H1 (cell line): ENCODE data around the gene HORMAD2. TPM values are rescaled to one million over a fixed set of nuclear protein-coding genes. Genes with fewer than 3 reads are reported as not detected.

Experiments
- CTCF ChIA-PET: fragments of 300-600 bp; sonication (Branson Sonifier 250); formaldehyde crosslinking; loops from one replicate; lab custom pipeline; 2021; ENCODE audit not compliant: partially characterized antibody; lab: Charles Lee
- POLR2A ChIA-PET: fragments of 300-600 bp; sonication (Branson Sonifier 250); formaldehyde crosslinking; loops from one replicate; lab custom pipeline; 2021; ENCODE audit warnings: inconsistent platforms; ENCODE audit not compliant: partially characterized antibody; lab: Charles Lee
- DNase-seq, 2 experiments: peaks; one replicate each; pipeline versions ENCODE4 v3.0.0 to v3.0.0-alpha.2; 2010 to 2022; ENCODE audit warnings: low spot score in 2 of 2, low read depth in 1 of 2, mixed read lengths in 1 of 2
- FAIRE-seq: peaks from 2 replicates; lab custom pipeline; 2011; peaks lifted over from hg19 to GRCh38; lab: Jason Lieb, UNC
- H2AFZ ChIP-seq: 2 replicates; pipeline ENCODE4 v1.8.1; 2012; ENCODE audit warnings: low read length, inconsistent platforms
- H2AK5ac ChIP-seq: 2 replicates; pipeline ENCODE4 v1.6.1; 2013; ENCODE audit warnings: low read depth, low read length
- H2BK120ac ChIP-seq: replicated peaks from 2 replicates; pipeline ENCODE3; 2013; ENCODE audit warnings: low read depth, low read length, inconsistent platforms
- H2BK12ac ChIP-seq: 2 replicates; pipeline ENCODE4 v1.6.1; 2013; ENCODE audit warnings: low read depth, low read length
- H2BK15ac ChIP-seq: 2 replicates; pipeline ENCODE4 v1.6.1; 2013; ENCODE audit warnings: low read length
- H2BK20ac ChIP-seq: 2 replicates; pipeline ENCODE4 v1.6.1; 2013; ENCODE audit warnings: low read length
- H2BK5ac ChIP-seq: 2 replicates; pipeline ENCODE4 v1.6.1; 2013; ENCODE audit warnings: low read depth, low read length
- H3K14ac ChIP-seq: 2 replicates; pipeline ENCODE4 v1.6.1; 2013; ENCODE audit warnings: inconsistent platforms; ENCODE audit not compliant: insufficient read length
- H3K18ac ChIP-seq: 2 replicates; pipeline ENCODE4 v1.6.1; 2013; ENCODE audit warnings: low read length; ENCODE audit errors: extremely low read depth
- H3K23ac ChIP-seq: 2 replicates; pipeline ENCODE4 v1.6.1; 2013; ENCODE audit warnings: inconsistent platforms; ENCODE audit not compliant: insufficient read length
- H3K23me2 ChIP-seq: 2 replicates; pipeline ENCODE4 v1.6.1; 2013; ENCODE audit warnings: low read depth, low read length
- H3K27ac ChIP-seq: 2 replicates; pipeline ENCODE4 v1.6.1; 2011; ENCODE audit warnings: low read depth, low read length, inconsistent platforms
- H3K27me3 ChIP-seq, 4 experiments: replicated peaks in 1 of 4; 1 replicate in 1 of 4; 2 replicates in 3 of 4; pipeline versions ENCODE4 v1.6.1 to v1.8.1; 2011 to 2013; ENCODE audit warnings: low read length in 3 of 4, mild to moderate bottlenecking in 3 of 4, inconsistent platforms in 2 of 4, mixed read lengths in 2 of 4, moderate library complexity in 1 of 4; ENCODE audit not compliant: control insufficient read depth in 3 of 4, insufficient read depth in 3 of 4; ENCODE audit errors: extremely low read depth in 1 of 4
- H3K36me3 ChIP-seq, 4 experiments: 2 replicates each; pipeline versions ENCODE4 v1.6.1 to v1.8.1; 2011 to 2013; ENCODE audit warnings: mild to moderate bottlenecking in 4 of 4, low read length in 3 of 4, moderate library complexity in 2 of 4, control low read depth in 1 of 4, inconsistent platforms in 1 of 4; ENCODE audit not compliant: insufficient read depth in 4 of 4, control insufficient read depth in 2 of 4
- H3K4ac ChIP-seq: replicated peaks from 2 replicates; pipeline ENCODE3; 2013; ENCODE audit warnings: low read length, low read depth, mixed read lengths, inconsistent platforms; ENCODE audit not compliant: insufficient read length
- H3K4me1 ChIP-seq, 4 experiments: replicated peaks in 1 of 4; 1 replicate in 1 of 4; 2 replicates in 3 of 4; pipeline versions ENCODE4 v1.6.1 to v1.8.1; 2011 to 2013; ENCODE audit warnings: low read length in 3 of 4, inconsistent platforms in 2 of 4, mixed read lengths in 1 of 4; ENCODE audit not compliant: insufficient read depth in 4 of 4, control insufficient read depth in 3 of 4
- H3K4me2 ChIP-seq, 2 experiments: 2 replicates each; pipeline versions ENCODE4 v1.6.1 to v1.8.1; 2011 to 2013; ENCODE audit warnings: low read depth in 2 of 2, low read length in 2 of 2, control low read depth in 1 of 2, inconsistent platforms in 1 of 2, mild to moderate bottlenecking in 1 of 2; ENCODE audit not compliant: insufficient read depth in 1 of 2
- H3K4me3 ChIP-seq, 4 experiments: fragments of 200-600, 300-600 bp in 1 of 4; sonication (generic), shearing (Covaris generic), sonication (Bioruptor Twin) in 1 of 4; 2 replicates each; pipeline versions ENCODE4 v1.5.1 to v1.8.1; 2011 to 2016; ENCODE audit warnings: low read length in 4 of 4, low read depth in 3 of 4, control low read depth in 2 of 4, inconsistent platforms in 2 of 4, mild to moderate bottlenecking in 2 of 4, mixed read lengths in 1 of 4, moderate library complexity in 1 of 4; ENCODE audit not compliant: insufficient read depth in 2 of 4; ENCODE audit errors: extremely low read depth in 1 of 4
- H3K56ac ChIP-seq: replicated peaks from 2 replicates; pipeline ENCODE3; 2013; ENCODE audit warnings: low read depth, mild to moderate bottlenecking, mixed read lengths, low read length, inconsistent platforms; ENCODE audit not compliant: insufficient read length
- H3K79me1 ChIP-seq: 2 replicates; pipeline ENCODE4 v1.6.1; 2013; ENCODE audit warnings: low read depth, low read length, control low read depth
- H3K79me2 ChIP-seq, 2 experiments: 2 replicates each; pipeline versions ENCODE4 v1.6.1 to v1.8.1; 2012 to 2013; ENCODE audit warnings: low read length in 2 of 2, mild to moderate bottlenecking in 2 of 2, inconsistent platforms in 1 of 2; ENCODE audit not compliant: insufficient read depth in 2 of 2, control insufficient read depth in 1 of 2
- H3K9ac ChIP-seq, 4 experiments: replicated peaks in 1 of 4; 1 replicate in 1 of 4; 2 replicates in 3 of 4; pipeline versions ENCODE4 v1.6.1 to v1.8.1; 2011 to 2013; ENCODE audit warnings: low read depth in 3 of 4, low read length in 3 of 4, control low read depth in 2 of 4, mild to moderate bottlenecking in 2 of 4, moderate library complexity in 2 of 4, inconsistent platforms in 1 of 4; ENCODE audit errors: extremely low read depth in 1 of 4
- H3K9me3 ChIP-seq, 2 experiments: 2 replicates each; pipeline versions ENCODE4 v1.6.1 to v1.8.1; 2012 to 2013; ENCODE audit warnings: mild to moderate bottlenecking in 2 of 2, moderate library complexity in 2 of 2, control low read depth in 1 of 2, inconsistent platforms in 1 of 2, low read depth in 1 of 2, low read length in 1 of 2, mixed read lengths in 1 of 2; ENCODE audit not compliant: insufficient read depth in 2 of 2
- H4K20me1 ChIP-seq, 2 experiments: replicated peaks in 1 of 2; 2 replicates each; pipeline versions ENCODE3 to v1.8.1; 2011 to 2013; ENCODE audit warnings: inconsistent platforms in 2 of 2, low read length in 2 of 2, mild to moderate bottlenecking in 1 of 2; ENCODE audit not compliant: insufficient read depth in 2 of 2, control insufficient read depth in 1 of 2
- H4K5ac ChIP-seq: 2 replicates; pipeline ENCODE4 v1.6.1; 2013; ENCODE audit warnings: low read length, low read depth, mixed read lengths, inconsistent platforms; ENCODE audit not compliant: insufficient read length
- H4K8ac ChIP-seq: 2 replicates; pipeline ENCODE4 v1.8.0; 2013; ENCODE audit warnings: mild to moderate bottlenecking, moderate library complexity, low read length, inconsistent platforms; ENCODE audit not compliant: insufficient read depth; ENCODE audit errors: extremely low read depth
- H4K91ac ChIP-seq: replicated peaks from 2 replicates; pipeline ENCODE3; 2013; ENCODE audit warnings: low read length, mixed read lengths, inconsistent platforms; ENCODE audit not compliant: insufficient read length
- RFX5 ChIP-seq: IDR thresholded peaks from 2 replicates; pipeline ENCODE4 v1.6.1; 2011; ENCODE audit warnings: low read depth, low read length, improper control_type of control experiment, borderline replicate concordance
- polyA plus RNA-seq, 7 experiments: library from polyadenylated mRNA; depleted of rRNA in 3 of 7; stranded (reverse) in 5 of 7; unstranded in 2 of 7; fragments of >200 nt in 5 of 7; fragments of 200-250 nt in 2 of 7; gene quantifications; 1 replicate in 5 of 7; 2 replicates in 1 of 7; 4 replicates in 1 of 7; pipeline versions ENCODE4 v1.2.1 to v1.2.3, GENCODE V29; 2011 to 2013; ENCODE audit warnings: missing spikeins in 2 of 7, mixed read lengths in 2 of 7
- total RNA-seq: library from RNA; stranded (reverse); fragmentation: NEBNext Ultra II Directional; extraction: Animal tissue kit (Norgen Biotek cat#: 25700); gene quantifications from 2 replicates; pipeline ENCODE4 v1.2.1, GENCODE V29; 2021

HORMAD2 gene
- total and polyA plus RNA-seq, 2 of the 8 experiments (the other 6 are each of a cell fraction or from before 2014, with no cell fraction given): 0.03 TPM; not detected in 1

GRCh38 chr22:30088468-30088867, 8.2 kb downstream of the HORMAD2 start:
- no peak overlapping the region for H4K8ac ChIP-seq
- FAIRE-seq (no peak), DNase-seq (no peak)
- H3K23ac ChIP-seq: no peak overlapping the region
- no peak overlapping the region for H2AK5ac ChIP-seq
- no peaks in the 10 kb centered on the region for H3K4me1 ChIP-seq
- POLR2A ChIA-PET: no interaction called here
- no peak for TF ChIP-seq RFX5
- H2BK5ac ChIP-seq: no peak overlapping the region
- H3K23me2 ChIP-seq: no peaks in the 10 kb centered on the region
- no peaks in the 10 kb centered on the region for H3K36me3 ChIP-seq
- no peak overlapping the region for H3K56ac ChIP-seq
- no peak overlapping the region for H2BK15ac ChIP-seq
- no peak overlapping the region for H2BK120ac ChIP-seq
- H2AFZ ChIP-seq: no peak overlapping the region
- no peaks in the 10 kb centered on the region for H3K79me2 ChIP-seq
- H2BK12ac ChIP-seq: no peak overlapping the region
- H3K27me3 ChIP-seq: no peaks in the 10 kb centered on the region
- no peak overlapping the region for H3K9ac ChIP-seq
- CTCF ChIA-PET: interaction anchor here (0.6 to 2.0 kb wide), 35 partner anchors 8 to 497 kb away, joined by 3 to 14 read pairs (median 3); partner anchors contain the start of genes CASTOR1 and HORMAD2
- H4K20me1 ChIP-seq: no peaks in the 10 kb centered on the region
- no peak overlapping the region for H3K4ac ChIP-seq
- H2BK20ac ChIP-seq: no peak overlapping the region
- H4K91ac ChIP-seq: no peak overlapping the region
- H3K18ac ChIP-seq: no peak overlapping the region
- no peaks in the 10 kb centered on the region for H3K79me1 ChIP-seq
- no peak overlapping the region for H3K4me3 ChIP-seq
- H3K9me3 ChIP-seq: no peaks in the 10 kb centered on the region; a peak in 2 of 4 replicates
- no peak overlapping the region for H3K27ac ChIP-seq
- H3K4me2 ChIP-seq: no peak overlapping the region
- no peak overlapping the region for H4K5ac ChIP-seq
- no peak overlapping the region for H3K14ac ChIP-seq
